IPS-20b (cell line): ENCODE measurements around the gene ELK3.

Experiments used
- H3K27ac ChIP-seq: one replicate; pipeline ENCODE4 v1.5.1; 2013; ENCODE audit warnings: low read length
- H3K27me3 ChIP-seq: 2 replicates; pipeline ENCODE4 v1.6.1; 2013; ENCODE audit warnings: mild to moderate bottlenecking, low read length, inconsistent platforms; ENCODE audit not compliant: insufficient read depth
- H3K36me3 ChIP-seq: 2 replicates; pipeline ENCODE4 v1.6.1; 2013; ENCODE audit warnings: low read depth, mild to moderate bottlenecking, inconsistent platforms, low read length, moderate library complexity; ENCODE audit not compliant: insufficient read depth
- H3K4me1 ChIP-seq: 2 replicates; pipeline ENCODE4 v1.6.1; 2013; ENCODE audit warnings: mild to moderate bottlenecking, control low read depth, inconsistent platforms, low read length, moderate library complexity; ENCODE audit not compliant: insufficient read depth
- H3K4me3 ChIP-seq: 2 replicates; pipeline ENCODE4 v1.5.1; 2013; ENCODE audit warnings: mild to moderate bottlenecking, low read length, inconsistent platforms
- H3K9ac ChIP-seq: 2 replicates; pipeline ENCODE4 v1.6.1; 2013; ENCODE audit warnings: low read depth, mild to moderate bottlenecking, inconsistent platforms, low read length, moderate library complexity
- H3K9me3 ChIP-seq: 2 replicates; pipeline ENCODE4 v1.6.1; 2013; ENCODE audit warnings: mild to moderate bottlenecking, low read depth, low read length, inconsistent platforms; ENCODE audit not compliant: insufficient read depth

ELK3 gene

GRCh38 chr12:96238336-96239047 lies 44.3 kb downstream of the ELK3 start:
- H3K27ac ChIP-seq: no peak overlapping the region
- no peaks in the 10 kb centered on the region for H3K4me1 ChIP-seq
- H3K9me3 ChIP-seq: no peaks in the 10 kb centered on the region
- H3K9ac ChIP-seq: no peak overlapping the region
- H3K4me3 ChIP-seq: no peak overlapping the region
- H3K27me3 ChIP-seq: no peaks in the 10 kb centered on the region
- H3K36me3 ChIP-seq: no peaks in the 10 kb centered on the region

GRCh38 chr12:96239711-96240635 lies 45.8 kb downstream of the ELK3 start:
- Histone ChIP-seq H3K36me3 (no peaks in the 10 kb centered on the region), H3K4me1 (no peaks in the 10 kb centered on the region), H3K4me3 (no peak overlapping the region), H3K9ac (no peak overlapping the region), H3K27ac (no peak overlapping the region), H3K9me3 (no peaks in the 10 kb centered on the region), H3K27me3 (no peaks in the 10 kb centered on the region)

- no peak overlapping the region for H3K27ac ChIP-seq
- H3K4me1 ChIP-seq: no peaks in the 10 kb centered on the region
- no peaks in the 10 kb centered on the region for H3K36me3 ChIP-seq
- no peaks in the 10 kb centered on the region for H3K9me3 ChIP-seq
- H3K9ac ChIP-seq: no peak overlapping the region
- H3K4me3 ChIP-seq: no peak overlapping the region
- no peaks in the 10 kb centered on the region for H3K27me3 ChIP-seq
These were observed 46.5 kb downstream of the ELK3 start for GRCh38 chr12:96240656-96241055.

GRCh38 chr12:96241431-96241830 lies 47.3 kb downstream of the ELK3 start:
- no peak overlapping the region for H3K27ac ChIP-seq
- H3K9ac ChIP-seq: no peak overlapping the region
- no peaks in the 10 kb centered on the region for H3K9me3 ChIP-seq
- H3K27me3 ChIP-seq: no peaks in the 10 kb centered on the region
- H3K4me1 ChIP-seq: no peaks in the 10 kb centered on the region
- H3K36me3 ChIP-seq: no peaks in the 10 kb centered on the region
- no peak overlapping the region for H3K4me3 ChIP-seq

GRCh38 chr12:96241846-96242256 lies 47.7 kb downstream of the ELK3 start:
- no peaks in the 10 kb centered on the region for H3K4me1 ChIP-seq
- no peak overlapping the region for H3K27ac ChIP-seq
- no peak overlapping the region for H3K4me3 ChIP-seq
- no peaks in the 10 kb centered on the region for H3K9me3 ChIP-seq
- no peak overlapping the region for H3K9ac ChIP-seq
- H3K36me3 ChIP-seq: no peaks in the 10 kb centered on the region
- H3K27me3 ChIP-seq: no peaks in the 10 kb centered on the region

- peaks cover 3% of the 10 kb centered on the region; the same call in 1 of the 2 replicates for H3K36me3 ChIP-seq
- H3K27ac ChIP-seq: no peak overlapping the region
These were observed 48.4 kb downstream of the ELK3 start for GRCh38 chr12:96242597-96242996.

GRCh38 chr12:96244826-96245225 lies 50.7 kb downstream of the ELK3 start:
- H3K9ac ChIP-seq: no peak overlapping the region
- H3K36me3 ChIP-seq: peaks cover 6% of the 10 kb centered on the region; the same call in 1 of the 2 replicates
- H3K9me3 ChIP-seq: no peaks in the 10 kb centered on the region
- no peak overlapping the region for H3K27ac ChIP-seq
- H3K4me1 ChIP-seq: no peaks in the 10 kb centered on the region
- no peak overlapping the region for H3K4me3 ChIP-seq
- no peaks in the 10 kb centered on the region for H3K27me3 ChIP-seq

More at GRCh38 chr12:96242597-96242996, 48.4 kb downstream of the ELK3 start:
- Histone ChIP-seq H3K9ac (no peak overlapping the region), H3K4me3 (no peak overlapping the region), H3K9me3 (no peaks in the 10 kb centered on the region), H3K27me3 (no peaks in the 10 kb centered on the region), H3K4me1 (no peaks in the 10 kb centered on the region)

- H3K27me3 ChIP-seq: no peaks in the 10 kb centered on the region
- H3K9ac ChIP-seq: no peak overlapping the region
- H3K27ac ChIP-seq: no peak overlapping the region
- H3K4me3 ChIP-seq: no peak overlapping the region
- H3K9me3 ChIP-seq: no peaks in the 10 kb centered on the region
- peaks cover 6% of the 10 kb centered on the region for H3K36me3 ChIP-seq
- H3K4me1 ChIP-seq: no peaks in the 10 kb centered on the region
These were observed 52.8 kb downstream of the ELK3 start for GRCh38 chr12:96246926-96247505.

GRCh38 chr12:96247563-96247962 lies 53.4 kb downstream of the ELK3 start:
- Histone ChIP-seq H3K9ac (no peak overlapping the region), H3K36me3 (peaks cover 6% of the 10 kb centered on the region), H3K27me3 (no peaks in the 10 kb centered on the region), H3K4me3 (no peak overlapping the region), H3K9me3 (no peaks in the 10 kb centered on the region), H3K4me1 (no peaks in the 10 kb centered on the region), H3K27ac (no peak overlapping the region)

GRCh38 chr12:96248136-96248931 lies 54.2 kb downstream of the ELK3 start:
- H3K27me3 ChIP-seq: no peaks in the 10 kb centered on the region
- H3K9me3 ChIP-seq: no peaks in the 10 kb centered on the region
- no peaks in the 10 kb centered on the region for H3K4me1 ChIP-seq
- H3K4me3 ChIP-seq: no peak overlapping the region
- H3K9ac ChIP-seq: no peak overlapping the region
- H3K27ac ChIP-seq: no peak overlapping the region
- peaks cover 6% of the 10 kb centered on the region for H3K36me3 ChIP-seq
